ENCODE data around the gene LDLRAP1.

The LDLRAP1 gene

GRCh38 chr1:25544243-25544764, 898 bp downstream of the LDLRAP1 start:
- peak; percentile 32 for DNase-seq

- DNase-seq: no peak
Observed at GRCh38 chr1:25544819-25545218, 1.4 kb downstream of the LDLRAP1 start.

- DNase-seq: no peak
Observed at GRCh38 chr1:25545767-25546166, 2.4 kb downstream of the LDLRAP1 start.

GRCh38 chr1:25546193-25546592, 2.8 kb downstream of the LDLRAP1 start:
- no peak for DNase-seq

- DNase-seq: no peak
Observed at GRCh38 chr1:25548601-25549000, 5.2 kb downstream of the LDLRAP1 start.

- no peak for DNase-seq
Observed at GRCh38 chr1:25549273-25550154, 6.1 kb downstream of the LDLRAP1 start.

- no peak for DNase-seq
Observed at GRCh38 chr1:25550155-25550506, 6.7 kb downstream of the LDLRAP1 start.

GRCh38 chr1:25550683-25551310, 7.4 kb downstream of the LDLRAP1 start:
- DNase-seq: no peak

GRCh38 chr1:25553749-25554429, 10.5 kb downstream of the LDLRAP1 start:
- no peak for DNase-seq

- DNase-seq: no peak
Observed at GRCh38 chr1:25554430-25554780, 11.0 kb downstream of the LDLRAP1 start.

GRCh38 chr1:25554886-25555752, 11.7 kb downstream of the LDLRAP1 start:
- DNase-seq: no peak

- DNase-seq: no peak
Observed at GRCh38 chr1:25555753-25556092, 12.3 kb downstream of the LDLRAP1 start.

GRCh38 chr1:25556132-25556670, 12.8 kb downstream of the LDLRAP1 start:
- DNase-seq: no peak

- no peak for DNase-seq
Observed at GRCh38 chr1:25556791-25557476, 13.5 kb downstream of the LDLRAP1 start.

GRCh38 chr1:25557543-25557942, 14.1 kb downstream of the LDLRAP1 start:
- DNase-seq: no peak

- no peak for DNase-seq
Observed at GRCh38 chr1:25559031-25559430, 15.6 kb downstream of the LDLRAP1 start.

GRCh38 chr1:25560001-25560400, 16.6 kb downstream of the LDLRAP1 start:
- DNase-seq: no peak

- no peak for DNase-seq
Observed at GRCh38 chr1:25560788-25561187, 17.4 kb downstream of the LDLRAP1 start.

- no peak for DNase-seq
Observed at GRCh38 chr1:25561421-25562100, 18.2 kb downstream of the LDLRAP1 start.

- peak; percentile 28 for DNase-seq
Observed at GRCh38 chr1:25562101-25562927, 18.9 kb downstream of the LDLRAP1 start.

GRCh38 chr1:25562928-25563283, 19.5 kb downstream of the LDLRAP1 start:
- DNase-seq: no peak
